Keratinocyte (primary cell): ENCODE measurements around the gene COL11A1. TPM values are rescaled to one million over a fixed set of nuclear protein-coding genes. Genes with fewer than 3 reads are reported as not detected.

Experiments used
- DNase-seq: peaks from one replicate; pipeline ENCODE4 v3.0.0-alpha.2; 2011; ENCODE audit warnings: low read depth, missing footprints, low spot score
- FAIRE-seq: peaks from 2 replicates; lab custom pipeline; 2011; peaks lifted over from hg19 to GRCh38; lab: Jason Lieb, UNC
- H2AFZ ChIP-seq: 2 replicates; pipeline ENCODE4 v1.6.0; 2012; ENCODE audit warnings: low read length, control low read depth, inconsistent platforms; ENCODE audit not compliant: control insufficient read depth
- H3K27ac ChIP-seq: 2 replicates; pipeline ENCODE4 v1.5.1; 2011; ENCODE audit warnings: low read length; ENCODE audit not compliant: control insufficient read depth, insufficient read depth
- H3K27me3 ChIP-seq: 3 replicates; pipeline ENCODE4 v1.6.0; 2011; ENCODE audit warnings: low read length; ENCODE audit not compliant: control insufficient read depth, insufficient read depth; ENCODE audit errors: extremely low read depth
- H3K36me3 ChIP-seq, 2 experiments: 2 replicates in 1 of 2; 3 replicates in 1 of 2; pipeline ENCODE4 v1.5.1; 2011; ENCODE audit warnings: low read length in 2 of 2, mild to moderate bottlenecking in 1 of 2; ENCODE audit not compliant: control insufficient read depth in 2 of 2, insufficient read depth in 2 of 2; ENCODE audit errors: extremely low read depth in 1 of 2
- H3K4me1 ChIP-seq: 3 replicates; pipeline ENCODE4 v1.5.1; 2011; ENCODE audit warnings: low read length; ENCODE audit not compliant: control insufficient read depth, insufficient read depth; ENCODE audit errors: extremely low read depth
- H3K4me2 ChIP-seq: 3 replicates; pipeline ENCODE4 v1.6.0; 2011; ENCODE audit warnings: low read depth, low read length; ENCODE audit not compliant: control insufficient read depth, insufficient read depth; ENCODE audit errors: extremely low read depth
- H3K4me3 ChIP-seq, 3 experiments: fragments of 200-600 bp in 1 of 3; sonication (generic) in 1 of 3; 2 replicates in 2 of 3; 3 replicates in 1 of 3; pipeline ENCODE4 v1.5.1; 2011 to 2016; ENCODE audit warnings: low read length in 3 of 3, mild to moderate bottlenecking in 3 of 3, control low read depth in 2 of 3, inconsistent platforms in 1 of 3, low read depth in 1 of 3, mixed read lengths in 1 of 3, mixed run types in 1 of 3, moderate library complexity in 1 of 3; ENCODE audit not compliant: control insufficient read depth in 2 of 3, insufficient read depth in 2 of 3; ENCODE audit errors: extremely low read depth in 1 of 3
- H3K79me2 ChIP-seq: 2 replicates; pipeline ENCODE4 v1.6.0; 2012; ENCODE audit warnings: low read length; ENCODE audit not compliant: control insufficient read depth, insufficient read depth
- H3K9ac ChIP-seq: 3 replicates; pipeline ENCODE4 v1.6.0; 2011; ENCODE audit warnings: low read length; ENCODE audit not compliant: control insufficient read depth, insufficient read depth; ENCODE audit errors: extremely low read depth
- H3K9me1 ChIP-seq: 3 replicates; pipeline ENCODE4 v1.6.0; 2011; ENCODE audit warnings: low read length; ENCODE audit not compliant: control insufficient read depth, insufficient read depth; ENCODE audit errors: extremely low read depth
- H3K9me3 ChIP-seq: 2 replicates; pipeline ENCODE4 v1.5.1; 2012; ENCODE audit warnings: low read depth, low read length; ENCODE audit not compliant: control insufficient read depth
- H4K20me1 ChIP-seq: 3 replicates; pipeline ENCODE4 v1.6.0; 2011; ENCODE audit warnings: low read length; ENCODE audit not compliant: control insufficient read depth, insufficient read depth; ENCODE audit errors: extremely low read depth
- EZH2 ChIP-seq: IDR thresholded peaks from one replicate; pipeline ENCODE4 v1.6.1; 2012; ENCODE audit warnings: inconsistent platforms, mild to moderate bottlenecking, low read length, moderate library complexity
- dilution Hi-C: fragments of 300-500 bp; cut with MboI; formaldehyde crosslinking; loops from one replicate; pipeline ENCODE4 v1.7.0; 2020; ENCODE audit warnings: low sequenced_read_pairs; ENCODE audit not compliant: extremely low pct_ligation_motif_present
- polyA plus RNA-seq, 5 experiments: library from polyadenylated mRNA; depleted of rRNA in 3 of 5; stranded (reverse) in 3 of 5; stranded (forward) in 1 of 5; unstranded in 1 of 5; fragments of >200 nt; gene quantifications; 1 replicate in 1 of 5; 2 replicates in 3 of 5; 3 replicates in 1 of 5; pipeline versions ENCODE4 v1.2.1 to v1.2.3, GENCODE V29; 2011 to 2012; ENCODE audit warnings: missing spikeins in 2 of 5, low read depth in 1 of 5, low replicate concordance in 1 of 5
- TF ChIP-seq, protein P1 (sequence below), 3 experiments: IDR thresholded peaks in 1 of 3; conservative IDR thresholded peaks in 1 of 3; optimal IDR thresholded peaks in 1 of 3; 2 replicates in 2 of 3; 3 replicates in 1 of 3; pipeline versions ENCODE3 to v1.5.1; 2011; ENCODE audit warnings: low read length in 3 of 3, mild to moderate bottlenecking in 3 of 3, moderate library complexity in 2 of 3, control low read depth in 1 of 3, inconsistent platforms in 1 of 3; ENCODE audit not compliant: insufficient read depth in 2 of 3; ENCODE audit errors: extremely low read depth in 1 of 3

The COL11A1 gene
- polyA plus RNA-seq, 1 donor (not counting 4 experiments of a cell fraction or from before 2014, with no cell fraction given), result 0.37 TPM

DNA sequence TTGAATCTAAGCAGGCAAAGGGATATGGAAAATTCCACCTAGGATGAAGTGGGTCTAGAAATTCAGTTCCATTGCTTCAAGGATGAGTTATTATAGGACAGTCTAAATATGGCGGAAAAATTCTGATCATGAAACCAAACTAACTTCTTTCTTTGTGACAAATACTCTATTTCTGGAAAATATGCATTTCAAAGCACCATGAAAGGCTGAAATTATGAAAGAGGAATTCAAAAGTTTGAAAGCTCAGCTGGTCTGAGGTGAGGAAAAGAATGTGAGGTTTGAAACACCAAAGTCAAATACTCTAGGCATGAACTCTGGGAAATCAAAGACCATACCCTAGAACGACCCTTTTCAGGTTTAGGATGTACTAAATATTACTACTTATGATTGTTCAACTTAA is 36.4 kb upstream of the COL11A1 start:
- no peaks in the 10 kb centered on the region for H3K79me2 ChIP-seq
- H3K27me3 ChIP-seq, result no peaks in the 10 kb centered on the region
- dilution Hi-C loops, result no loop called here
- no peaks in the 10 kb centered on the region for H3K9me1 ChIP-seq
- H4K20me1 ChIP-seq, result no peaks in the 10 kb centered on the region
- no peak overlapping the region for H3K4me3 ChIP-seq
- no peak for FAIRE-seq
- TF ChIP-seq, protein P1, sequence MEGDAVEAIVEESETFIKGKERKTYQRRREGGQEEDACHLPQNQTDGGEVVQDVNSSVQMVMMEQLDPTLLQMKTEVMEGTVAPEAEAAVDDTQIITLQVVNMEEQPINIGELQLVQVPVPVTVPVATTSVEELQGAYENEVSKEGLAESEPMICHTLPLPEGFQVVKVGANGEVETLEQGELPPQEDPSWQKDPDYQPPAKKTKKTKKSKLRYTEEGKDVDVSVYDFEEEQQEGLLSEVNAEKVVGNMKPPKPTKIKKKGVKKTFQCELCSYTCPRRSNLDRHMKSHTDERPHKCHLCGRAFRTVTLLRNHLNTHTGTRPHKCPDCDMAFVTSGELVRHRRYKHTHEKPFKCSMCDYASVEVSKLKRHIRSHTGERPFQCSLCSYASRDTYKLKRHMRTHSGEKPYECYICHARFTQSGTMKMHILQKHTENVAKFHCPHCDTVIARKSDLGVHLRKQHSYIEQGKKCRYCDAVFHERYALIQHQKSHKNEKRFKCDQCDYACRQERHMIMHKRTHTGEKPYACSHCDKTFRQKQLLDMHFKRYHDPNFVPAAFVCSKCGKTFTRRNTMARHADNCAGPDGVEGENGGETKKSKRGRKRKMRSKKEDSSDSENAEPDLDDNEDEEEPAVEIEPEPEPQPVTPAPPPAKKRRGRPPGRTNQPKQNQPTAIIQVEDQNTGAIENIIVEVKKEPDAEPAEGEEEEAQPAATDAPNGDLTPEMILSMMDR (optimal IDR thresholded peaks at IDR 0.05 in 1 of 3, IDR thresholded peaks at IDR 0.05 in 1 of 3, conservative IDR thresholded peaks at IDR 0.05 in 1 of 3; ENCODE audit: extremely low read depth in 1 of 3, insufficient read depth in 2 of 3, low read length in 3 of 3), result no peak
- TF ChIP-seq EZH2, result no peak
- H3K36me3 ChIP-seq, result no peaks in the 10 kb centered on the region
- no peak overlapping the region for H2AFZ ChIP-seq
- no peak overlapping the region for H3K9ac ChIP-seq
- no peaks in the 10 kb centered on the region for H3K9me3 ChIP-seq
- H3K27ac ChIP-seq, result no peak overlapping the region
- no peak overlapping the region for H3K4me2 ChIP-seq
- H3K4me1 ChIP-seq, result no peaks in the 10 kb centered on the region
- DNase-seq, result no peak

DNA sequence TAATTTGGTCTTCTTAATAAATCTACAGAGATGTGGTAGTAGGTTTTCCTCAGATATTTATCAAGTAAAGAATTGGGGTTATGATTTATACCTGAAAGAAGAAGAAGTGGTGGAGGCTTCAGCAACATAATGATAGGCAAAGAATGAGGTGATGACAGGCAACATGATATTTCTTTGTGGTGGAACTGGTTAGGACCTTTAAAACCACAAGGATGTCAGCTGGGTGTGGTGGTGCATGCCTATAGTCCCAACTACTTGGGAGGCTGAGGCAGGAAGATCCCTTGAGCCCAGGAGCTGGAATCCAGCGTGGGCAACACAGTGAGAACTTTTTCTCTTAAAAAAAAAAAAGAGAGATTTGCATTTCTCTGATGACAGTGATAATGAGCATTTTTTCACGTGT is 34.1 kb upstream of the COL11A1 start:
- no peaks in the 10 kb centered on the region for H3K79me2 ChIP-seq
- H3K4me3 ChIP-seq, result no peak overlapping the region
- DNase-seq (no peak), FAIRE-seq (no peak)
- H3K36me3 ChIP-seq, result no peaks in the 10 kb centered on the region
- no peaks in the 10 kb centered on the region for H3K4me1 ChIP-seq
- H2AFZ ChIP-seq, result no peak overlapping the region
- no peaks in the 10 kb centered on the region for H3K9me1 ChIP-seq
- TF ChIP-seq EZH2, result no peak
- TF ChIP-seq, protein P1 (optimal IDR thresholded peaks at IDR 0.05 in 1 of 3, IDR thresholded peaks at IDR 0.05 in 1 of 3, conservative IDR thresholded peaks at IDR 0.05 in 1 of 3; ENCODE audit: extremely low read depth in 1 of 3, insufficient read depth in 2 of 3, low read length in 3 of 3), result no peak
- no peaks in the 10 kb centered on the region for H4K20me1 ChIP-seq
- H3K4me2 ChIP-seq, result no peak overlapping the region
- no peak overlapping the region for H3K27ac ChIP-seq
- no peaks in the 10 kb centered on the region for H3K27me3 ChIP-seq
- H3K9me3 ChIP-seq, result no peaks in the 10 kb centered on the region
- dilution Hi-C loops, result no loop called here
- no peak overlapping the region for H3K9ac ChIP-seq
